Heart left ventricle (tissue), 13 donors: ENCODE results near the gene RPAP2.

Experiments
- POLR2A ChIP-seq, 2 donors: fragments of 450-650 bp; IDR thresholded peaks; one replicate each; pipeline ENCODE4 v1.6.1; 2017; ENCODE audit warnings: antibody characterized with exemption in 2 of 2, mild to moderate bottlenecking in 2 of 2, moderate library complexity in 2 of 2
- TF ChIP-seq, protein P1 (sequence below), 12 donors: fragments of 200-600 bp; sonication (generic) in 4 of 12; IDR thresholded peaks; one replicate each; pipeline versions ENCODE4 v1.5.0 to v1.8.0; 2018 to 2022; ENCODE audit warnings: antibody characterized with exemption in 12 of 12, mild to moderate bottlenecking in 5 of 12
- donor health status: ischemic (EF 13 %, LVEDD 7.1; RV severe dilation, severe dysfunction).
- donor health status: DM: no; HTN: yes; CAD: no.
- donor health status: DM: no; HTN: no; CAD: no.
- donor health status: ischemic (EF 25% LVEDD 6.9; RV normal size, moderate dysfunction).
- donor health status: ischemic (EF 25% LVEDD 5.7; RV mildly dilated, moderate dysfunction).
- donor health status: ischemic (EF 35%, LVEDD 5.7; RV mildly dilated, moderate dysfunction).
- donor health status: nonischemic (EF 11% LVEDD 7.7; RV severe dilation, severe dysfunction).
- donor health status: DM: yes; HTN: yes; CAD: no.
- donor health status: PGD.
- donor health status: ischemic (EF 29% LVEDD 5.4; RV normal size, mild dysfunction).
- donor health status: nonischemic (EF 23%, LVEDD 6.1; RV moderate dilation, normal function).

DNA sequence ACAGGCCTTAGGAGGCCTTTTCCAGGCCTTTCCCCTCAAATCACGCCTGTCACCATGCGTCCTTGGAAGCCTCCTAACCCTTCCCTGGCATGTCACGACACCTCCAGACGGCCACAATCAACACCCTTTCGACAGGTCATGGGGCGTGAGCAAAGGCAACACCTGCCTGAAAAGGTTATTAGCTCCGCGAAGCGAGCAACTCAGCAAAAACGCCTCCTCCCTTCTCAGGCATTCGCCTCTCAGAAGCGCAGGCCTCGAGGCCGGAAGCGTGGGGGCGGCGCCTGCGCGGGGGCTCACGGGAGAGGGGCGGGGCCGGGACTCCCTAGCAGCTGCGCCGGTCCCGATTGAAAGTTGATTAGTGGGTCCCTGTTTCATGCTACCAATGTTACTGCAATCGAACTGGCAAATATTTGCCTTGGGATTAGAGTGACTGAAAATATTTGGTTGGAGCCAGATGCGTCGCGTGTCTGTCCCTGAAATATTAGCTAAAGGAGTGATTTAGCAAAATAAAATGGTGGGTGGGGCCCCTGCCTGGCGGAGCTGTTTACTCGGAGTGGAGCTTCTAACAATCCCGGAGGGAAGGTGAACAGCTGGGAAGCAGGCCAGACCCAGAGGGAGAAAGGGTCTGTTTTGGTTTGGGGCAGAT is 143.0 kb downstream of the RPAP2 start:
- TF ChIP-seq, protein P1, sequence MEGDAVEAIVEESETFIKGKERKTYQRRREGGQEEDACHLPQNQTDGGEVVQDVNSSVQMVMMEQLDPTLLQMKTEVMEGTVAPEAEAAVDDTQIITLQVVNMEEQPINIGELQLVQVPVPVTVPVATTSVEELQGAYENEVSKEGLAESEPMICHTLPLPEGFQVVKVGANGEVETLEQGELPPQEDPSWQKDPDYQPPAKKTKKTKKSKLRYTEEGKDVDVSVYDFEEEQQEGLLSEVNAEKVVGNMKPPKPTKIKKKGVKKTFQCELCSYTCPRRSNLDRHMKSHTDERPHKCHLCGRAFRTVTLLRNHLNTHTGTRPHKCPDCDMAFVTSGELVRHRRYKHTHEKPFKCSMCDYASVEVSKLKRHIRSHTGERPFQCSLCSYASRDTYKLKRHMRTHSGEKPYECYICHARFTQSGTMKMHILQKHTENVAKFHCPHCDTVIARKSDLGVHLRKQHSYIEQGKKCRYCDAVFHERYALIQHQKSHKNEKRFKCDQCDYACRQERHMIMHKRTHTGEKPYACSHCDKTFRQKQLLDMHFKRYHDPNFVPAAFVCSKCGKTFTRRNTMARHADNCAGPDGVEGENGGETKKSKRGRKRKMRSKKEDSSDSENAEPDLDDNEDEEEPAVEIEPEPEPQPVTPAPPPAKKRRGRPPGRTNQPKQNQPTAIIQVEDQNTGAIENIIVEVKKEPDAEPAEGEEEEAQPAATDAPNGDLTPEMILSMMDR (IDR thresholded peaks at IDR 0.05), result no peak
- no peak for TF ChIP-seq POLR2A (IDR thresholded peaks at IDR 0.05)
